Endothelial cell of umbilical vein (primary cell): ENCODE data around the gene EPHA5. TPM values are rescaled to one million over a fixed set of nuclear protein-coding genes. Genes with fewer than 3 reads are reported as not detected.

Experiments used
- BruUV-seq: library from RNA; stranded (reverse); fragments of 400-500 nt; replicated peaks from 2 replicates; lab custom pipeline; 2021; lab: Mats Ljungman, UMichigan
- CTCF ChIA-PET: fragments of 300-600, 350-600 bp; sonication (Branson Sonifier 250); formaldehyde crosslinking; loops from one replicate; lab custom pipeline; 2021; ENCODE audit warnings: antibody characterized with exemption, inconsistent platforms; lab: Charles Lee
- POLR2A ChIA-PET: fragments of 300-600, 350-600 bp; sonication (Branson Sonifier 250); formaldehyde crosslinking; loops from one replicate; lab custom pipeline; 2021; ENCODE audit warnings: antibody characterized with exemption, inconsistent platforms; lab: Charles Lee
- DNase-seq: peaks from one replicate; pipeline ENCODE4 v3.0.0-alpha.2; 2011; ENCODE audit warnings: low read depth, low spot score
- FAIRE-seq: peaks from 2 replicates; lab custom pipeline; 2011; peaks lifted over from hg19 to GRCh38; lab: Jason Lieb, UNC
- H2AFZ ChIP-seq: 2 replicates; pipeline ENCODE4 v1.6.0; 2012; ENCODE audit warnings: low read depth, low read length, control low read depth, inconsistent platforms
- H3K27ac ChIP-seq: 2 replicates; pipeline ENCODE4 v1.5.1; 2011; ENCODE audit warnings: low read depth, mild to moderate bottlenecking, control low read depth, low read length, moderate library complexity; ENCODE audit not compliant: insufficient read depth
- H3K27me3 ChIP-seq, 2 experiments: 2 replicates each; pipeline versions ENCODE4 v1.6.0 to v1.6.1; 2011; ENCODE audit warnings: low read length in 2 of 2, mixed read lengths in 1 of 2; ENCODE audit not compliant: control insufficient read depth in 2 of 2, insufficient read depth in 2 of 2
- H3K36me3 ChIP-seq, 2 experiments: 2 replicates in 1 of 2; 3 replicates in 1 of 2; pipeline ENCODE4 v1.5.1; 2011; ENCODE audit warnings: low read length in 2 of 2, mild to moderate bottlenecking in 1 of 2, moderate library complexity in 1 of 2; ENCODE audit not compliant: control insufficient read depth in 2 of 2, insufficient read depth in 2 of 2; ENCODE audit errors: extremely low read depth in 1 of 2
- H3K4me1 ChIP-seq: 3 replicates; pipeline ENCODE4 v1.5.1; 2011; ENCODE audit warnings: mild to moderate bottlenecking, low read length; ENCODE audit not compliant: control insufficient read depth, insufficient read depth; ENCODE audit errors: extremely low read depth
- H3K4me2 ChIP-seq: 2 replicates; pipeline ENCODE4 v1.6.1; 2011; ENCODE audit warnings: low read length, control low read depth, mixed read lengths; ENCODE audit not compliant: insufficient read depth
- H3K4me3 ChIP-seq, 3 experiments: fragments of 200-600 bp in 1 of 3; sonication (generic), shearing (Covaris generic) in 1 of 3; replicated peaks in 1 of 3; 2 replicates each; pipeline ENCODE4 v1.5.1; 2011 to 2016; ENCODE audit warnings: control low read depth in 3 of 3, low read length in 3 of 3, mild to moderate bottlenecking in 2 of 3, inconsistent platforms in 1 of 3, low read depth in 1 of 3, moderate library complexity in 1 of 3; ENCODE audit not compliant: insufficient read depth in 1 of 3
- H3K79me2 ChIP-seq: 2 replicates; pipeline ENCODE4 v1.6.0; 2012; ENCODE audit warnings: low read length, inconsistent platforms; ENCODE audit not compliant: control insufficient read depth, insufficient read depth
- H3K9ac ChIP-seq: replicated peaks from 2 replicates; pipeline ENCODE3; 2011; ENCODE audit warnings: low read length, control low read depth; ENCODE audit not compliant: insufficient read depth; ENCODE audit errors: extremely low read depth
- H3K9me1 ChIP-seq: replicated peaks from 3 replicates; pipeline ENCODE4 v1.6.0; 2011; ENCODE audit warnings: mild to moderate bottlenecking, low read length; ENCODE audit not compliant: control insufficient read depth, insufficient read depth; ENCODE audit errors: extremely low read depth
- H3K9me3 ChIP-seq: replicated peaks from 2 replicates; pipeline ENCODE4 v1.5.1; 2012; ENCODE audit warnings: low read length, inconsistent platforms; ENCODE audit not compliant: control insufficient read depth, insufficient read depth
- H4K20me1 ChIP-seq: replicated peaks from 2 replicates; pipeline ENCODE3; 2011; ENCODE audit warnings: mild to moderate bottlenecking, low read length; ENCODE audit not compliant: control insufficient read depth, insufficient read depth; ENCODE audit errors: extremely low read depth
- EZH2 ChIP-seq: IDR thresholded peaks from 2 replicates; pipeline ENCODE4 v1.6.1; 2012; ENCODE audit warnings: borderline replicate concordance, low read depth, mild to moderate bottlenecking, moderate library complexity, low read length, inconsistent platforms; ENCODE audit not compliant: severe bottlenecking
- FOS ChIP-seq: IDR thresholded peaks from 2 replicates; pipeline ENCODE4 v1.6.1; 2011; ENCODE audit warnings: mild to moderate bottlenecking, low read length, moderate library complexity, borderline replicate concordance; ENCODE audit not compliant: insufficient read depth
- GATA2 ChIP-seq: IDR thresholded peaks from 2 replicates; pipeline ENCODE4 v1.7.0; 2011; ENCODE audit warnings: low read depth, mild to moderate bottlenecking, moderate library complexity, mixed read lengths, low read length; ENCODE audit not compliant: insufficient read length, insufficient read depth
- JUN ChIP-seq: IDR thresholded peaks from 2 replicates; pipeline ENCODE4 v1.6.1; 2011; ENCODE audit warnings: borderline replicate concordance, low read depth; ENCODE audit not compliant: insufficient read length, insufficient read depth
- MYC ChIP-seq: IDR thresholded peaks from one replicate; pipeline ENCODE4 v1.6.1; 2011; ENCODE audit warnings: mild to moderate bottlenecking, low read depth, low read length
- POLR2A ChIP-seq: IDR thresholded peaks from 2 replicates; pipeline ENCODE4 v1.6.1; 2012; ENCODE audit warnings: low read depth, mild to moderate bottlenecking, control low read depth, low read length
- POLR2AphosphoS5 ChIP-seq: IDR thresholded peaks from 2 replicates; pipeline ENCODE4 v1.6.1; 2012; ENCODE audit warnings: low read depth, mild to moderate bottlenecking, control low read depth, low read length, moderate library complexity; ENCODE audit not compliant: insufficient read depth
- dilution Hi-C: fragments of 300-500 bp; cut with MboI; formaldehyde crosslinking; loops from one replicate; pipeline ENCODE4 v1.15.0; 2019; ENCODE audit warnings: low sequenced_read_pairs; ENCODE audit not compliant: extremely low pct_ligation_motif_present
- intact Hi-C: fragments of 100-400 bp; cut with micrococcal nuclease; formaldehyde crosslinking; loops from one replicate; pipeline ENCODE4 v1.10.0; 2022
- polyA plus RNA-seq, 4 experiments: library from polyadenylated mRNA; depleted of rRNA in 3 of 4; stranded (reverse) in 3 of 4; unstranded in 1 of 4; fragments of >200 nt; gene quantifications; 2 replicates each; pipeline versions ENCODE4 v1.2.1 to v1.2.3, GENCODE V29; 2011 to 2012; ENCODE audit warnings: missing spikeins in 1 of 4
- total RNA-seq: library from RNA; stranded (reverse); gene quantifications from 2 replicates; pipeline ENCODE4 v1.2.3, GENCODE V29; 2021
- TF ChIP-seq, protein P1 (sequence below): IDR thresholded peaks from 2 replicates; pipeline ENCODE4 v1.6.1; 2011; ENCODE audit not compliant: insufficient read depth, insufficient read length
- TF ChIP-seq, protein P2 (sequence below), 2 donors: IDR thresholded peaks; 1 replicate in 1 of 2; 2 replicates in 1 of 2; pipeline ENCODE4 v1.5.1; 2011; ENCODE audit warnings: low read length in 2 of 2, mild to moderate bottlenecking in 2 of 2, moderate library complexity in 2 of 2, control low read depth in 1 of 2, inconsistent platforms in 1 of 2, low read depth in 1 of 2; ENCODE audit not compliant: insufficient read depth in 1 of 2; ENCODE audit errors: extremely low read depth in 1 of 2

Gene EPHA5
- total and polyA plus RNA-seq, 2 donors (not counting 3 experiments of a cell fraction or from before 2014, with no cell fraction given) = 0.31 to 0.39 TPM

DNA sequence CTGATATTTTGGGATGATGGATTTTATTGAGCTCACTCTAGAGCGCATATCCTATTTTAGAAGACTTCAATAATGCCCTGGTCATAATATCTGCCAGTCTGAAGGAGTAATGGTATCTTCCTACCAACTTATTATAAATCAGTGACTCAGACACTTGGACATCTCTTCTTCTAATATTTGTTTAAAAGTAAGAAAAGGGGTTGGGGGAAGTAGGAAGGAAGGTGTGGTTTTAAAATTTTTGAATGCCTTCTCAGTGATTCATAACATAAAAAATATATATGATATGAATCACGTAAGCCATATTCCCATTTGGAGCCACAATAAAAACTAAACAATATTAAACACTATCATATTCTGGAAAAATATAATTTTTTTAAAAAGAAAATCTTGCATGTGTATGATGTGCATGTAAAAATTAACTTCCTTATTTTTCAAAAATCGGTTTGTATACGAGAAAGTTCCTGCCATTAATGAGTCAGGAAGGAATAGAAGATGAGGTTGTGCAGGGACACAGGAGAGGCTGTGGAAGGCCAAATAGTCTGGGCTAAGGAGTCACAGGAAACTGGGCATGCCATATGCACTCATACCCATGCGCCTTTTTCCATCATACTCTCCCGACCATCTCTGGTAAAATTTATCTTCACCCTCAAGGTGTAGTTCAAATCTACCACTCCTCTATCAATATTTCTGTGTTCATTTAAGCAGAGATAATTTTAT lies 286.5 kb downstream of the EPHA5 start:
- peak overlapping the region; percentile 81 for H3K27ac ChIP-seq

DNA sequence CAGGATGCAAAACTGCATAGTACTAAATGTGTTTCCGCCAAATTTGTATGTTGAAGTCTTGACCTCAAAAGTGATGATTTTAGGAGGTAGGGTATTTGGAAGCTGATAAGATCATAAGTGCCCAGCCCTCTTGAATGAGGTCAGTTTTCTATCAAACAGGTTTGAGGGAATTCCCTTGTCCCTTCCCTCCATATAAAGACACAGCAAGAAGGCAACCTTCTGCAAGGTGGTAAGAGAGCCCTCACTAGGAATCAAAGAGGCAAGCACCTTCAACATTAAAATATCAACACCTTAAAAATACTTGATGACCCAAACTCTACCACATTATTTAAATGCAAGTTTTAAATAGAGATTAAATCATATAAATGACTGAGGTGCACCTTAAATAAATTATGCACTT lies 288.6 kb downstream of the EPHA5 start:
- no peak overlapping the region for H3K9ac ChIP-seq
- TF ChIP-seq GATA2 = no peak
- no peak for TF ChIP-seq JUN
- TF ChIP-seq POLR2A = no peak
- TF ChIP-seq MYC = no peak
- TF ChIP-seq FOS = no peak
- TF ChIP-seq EZH2 = no peak
- no peak for TF ChIP-seq POLR2AphosphoS5
- TF ChIP-seq, protein P1, sequence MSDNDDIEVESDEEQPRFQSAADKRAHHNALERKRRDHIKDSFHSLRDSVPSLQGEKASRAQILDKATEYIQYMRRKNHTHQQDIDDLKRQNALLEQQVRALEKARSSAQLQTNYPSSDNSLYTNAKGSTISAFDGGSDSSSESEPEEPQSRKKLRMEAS = no peak
- TF ChIP-seq, protein P2, sequence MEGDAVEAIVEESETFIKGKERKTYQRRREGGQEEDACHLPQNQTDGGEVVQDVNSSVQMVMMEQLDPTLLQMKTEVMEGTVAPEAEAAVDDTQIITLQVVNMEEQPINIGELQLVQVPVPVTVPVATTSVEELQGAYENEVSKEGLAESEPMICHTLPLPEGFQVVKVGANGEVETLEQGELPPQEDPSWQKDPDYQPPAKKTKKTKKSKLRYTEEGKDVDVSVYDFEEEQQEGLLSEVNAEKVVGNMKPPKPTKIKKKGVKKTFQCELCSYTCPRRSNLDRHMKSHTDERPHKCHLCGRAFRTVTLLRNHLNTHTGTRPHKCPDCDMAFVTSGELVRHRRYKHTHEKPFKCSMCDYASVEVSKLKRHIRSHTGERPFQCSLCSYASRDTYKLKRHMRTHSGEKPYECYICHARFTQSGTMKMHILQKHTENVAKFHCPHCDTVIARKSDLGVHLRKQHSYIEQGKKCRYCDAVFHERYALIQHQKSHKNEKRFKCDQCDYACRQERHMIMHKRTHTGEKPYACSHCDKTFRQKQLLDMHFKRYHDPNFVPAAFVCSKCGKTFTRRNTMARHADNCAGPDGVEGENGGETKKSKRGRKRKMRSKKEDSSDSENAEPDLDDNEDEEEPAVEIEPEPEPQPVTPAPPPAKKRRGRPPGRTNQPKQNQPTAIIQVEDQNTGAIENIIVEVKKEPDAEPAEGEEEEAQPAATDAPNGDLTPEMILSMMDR (IDR thresholded peaks at IDR 0.05; ENCODE audit: extremely low read depth in 1 of 2, insufficient read depth in 1 of 2, low read depth in 1 of 2, low read length in 2 of 2) = no peak
- no TSS peak for BruUV-seq
- no peak for DNase-seq
- intact Hi-C loops (no loop called here), dilution Hi-C loops (no loop called here)
- ChIA-PET CTCF (no interaction called here), POLR2A (no interaction called here)
- peaks cover 15% of the 10 kb centered on the region for H3K4me1 ChIP-seq
- no peak for FAIRE-seq
- no peak overlapping the region for H3K4me3 ChIP-seq
- no peak overlapping the region for H3K4me2 ChIP-seq
- no peaks in the 10 kb centered on the region for H4K20me1 ChIP-seq
- H3K36me3 ChIP-seq = no peaks in the 10 kb centered on the region
- H3K27ac ChIP-seq = no peak overlapping the region
- no peak overlapping the region for H2AFZ ChIP-seq
- H3K9me1 ChIP-seq = no peaks in the 10 kb centered on the region
- H3K79me2 ChIP-seq = no peaks in the 10 kb centered on the region
- H3K27me3 ChIP-seq = no peaks in the 10 kb centered on the region
- H3K9me3 ChIP-seq = no peaks in the 10 kb centered on the region

More for the DNA sequence above, 286.5 kb downstream of the EPHA5 start:
- ChIA-PET POLR2A (no interaction called here), CTCF (interaction anchor here (1.2 kb wide), 1 partner anchor 29 kb away, joined by 5 read pairs; no protein-coding TSS in a partner anchor)
- Histone ChIP-seq H3K4me3 (no peak overlapping the region), H3K27me3 (no peaks in the 10 kb centered on the region), H3K4me2 (peak overlapping the region; percentile 62), H3K9me1 (no peaks in the 10 kb centered on the region), H3K4me1 (peaks cover 15% of the 10 kb centered on the region), H3K9ac (no peak overlapping the region), H3K36me3 (no peaks in the 10 kb centered on the region), H2AFZ (peak overlapping the region; percentile 79), H4K20me1 (no peaks in the 10 kb centered on the region), H3K9me3 (no peaks in the 10 kb centered on the region), H3K79me2 (no peaks in the 10 kb centered on the region)
- intact Hi-C loops (loop anchor here (1.0 kb wide), 1 partner anchor 125 kb away; no protein-coding TSS in a partner anchor), dilution Hi-C loops (no loop called here)
- DNase-seq (peak; percentile 49), FAIRE-seq (no peak)
- peak; percentile 89 for TF ChIP-seq FOS
- TF ChIP-seq JUN = peak; percentile 47
- TF ChIP-seq EZH2 = no peak
- peak; percentile 17 for TF ChIP-seq GATA2
- BruUV-seq = no TSS peak
